ENCODE measurements around the gene NANOGP8.
A peak's percentile ranks its signal among the peaks of the same experiment; 100 is the strongest.

The NANOGP8 gene

GRCh38 chr15:35118960-35119359, 33.9 kb upstream of the NANOGP8 start:
- Histone ChIP-seq H2AFZ (ENCODE audit: low read depth) (no peak overlapping the region), H3K79me2 (ENCODE audit: insufficient read depth, low read depth) (no peaks in the 10 kb centered on the region), H3K4me2 (no peak overlapping the region), H3K9ac (no peak overlapping the region), H4K20me1 (ENCODE audit: insufficient read depth) (no peaks in the 10 kb centered on the region), H3K36me3 (ENCODE audit: insufficient read depth) (no peaks in the 10 kb centered on the region; the same call in 1 of the 2 replicates), H3K4me3 (IDR thresholded peaks at IDR 0.05; ENCODE audit: insufficient read depth, low read depth, low read length) (no peak overlapping the region), H3K4me1 (ENCODE audit: low read depth, poor library complexity, severe bottlenecking) (peaks cover 22% of the 10 kb centered on the region), H3K27me3 (ENCODE audit: insufficient read depth, low read depth) (no peaks in the 10 kb centered on the region), H3K27ac (no peak overlapping the region)
- no peak for TF ChIP-seq CTCF (conservative IDR thresholded peaks at IDR 0.05; ENCODE audit: low read depth, low read length)

DNA sequence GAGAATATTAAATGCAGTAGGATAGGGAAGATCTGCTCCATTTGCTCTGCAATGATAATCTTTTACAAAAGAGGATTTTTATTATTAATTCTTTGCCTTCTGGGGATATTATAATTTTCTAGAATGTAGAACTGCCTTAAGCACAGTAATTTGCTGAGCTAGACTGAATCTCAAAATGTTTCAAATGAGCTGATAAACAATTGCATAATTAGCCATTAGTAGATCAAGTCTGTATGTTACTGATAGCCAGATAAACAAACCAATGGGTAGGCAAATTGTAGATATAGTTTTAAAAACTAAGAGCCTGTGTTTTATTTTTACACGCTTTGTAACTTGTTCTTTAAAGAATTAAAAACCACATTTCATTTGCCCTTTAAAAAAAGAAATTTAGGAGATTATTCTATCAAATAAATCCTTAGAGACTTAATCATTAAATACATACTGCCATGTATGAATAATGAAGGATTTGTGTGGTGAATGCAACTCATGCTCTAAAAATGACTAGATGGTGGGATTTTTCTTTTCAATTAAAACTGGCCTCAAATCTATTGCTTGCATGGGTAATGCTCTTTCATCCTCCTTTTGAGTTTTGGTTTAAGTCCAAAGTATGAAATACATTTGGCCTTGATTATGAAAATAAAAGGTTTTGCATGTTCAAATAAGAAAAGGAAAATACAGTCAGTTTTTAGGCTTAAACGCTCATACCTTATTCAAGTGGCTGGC, 32.6 kb upstream of the NANOGP8 start:
- H3K27ac ChIP-seq = no peak overlapping the region
- no peak overlapping the region for H2AFZ ChIP-seq (ENCODE audit: low read depth)
- H4K20me1 ChIP-seq (ENCODE audit: insufficient read depth) = no peaks in the 10 kb centered on the region

DNA sequence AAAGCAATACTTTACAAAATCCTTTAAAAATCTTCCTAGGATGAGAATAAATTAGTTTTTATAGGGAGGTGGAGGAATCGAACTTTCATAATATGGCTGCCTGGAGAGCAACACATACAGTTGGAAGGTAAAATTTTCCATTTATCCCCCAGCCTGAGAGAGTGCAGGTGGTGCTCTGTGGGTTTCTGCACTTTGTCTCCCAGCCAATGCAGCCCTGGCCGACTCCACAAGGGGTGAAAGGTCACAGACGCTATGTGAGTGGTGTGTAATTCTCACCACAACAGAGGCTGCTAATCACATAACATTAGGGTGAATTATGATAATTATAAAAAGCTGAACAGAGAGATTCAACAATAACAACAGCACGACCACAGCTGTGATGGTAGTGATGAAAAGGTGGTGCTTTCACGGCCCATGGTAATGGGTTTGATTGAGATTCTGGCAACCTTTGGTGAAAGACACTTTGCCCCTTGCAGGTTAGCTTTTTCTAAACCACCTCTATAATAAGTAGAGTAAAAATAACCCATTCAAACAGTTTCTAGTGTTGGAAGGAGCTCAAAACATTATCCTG, 30.1 kb upstream of the NANOGP8 start:
- H3K36me3 ChIP-seq (ENCODE audit: insufficient read depth) = no peaks in the 10 kb centered on the region; the same call in 1 of the 2 replicates

More for the DNA sequence above, 32.6 kb upstream of the NANOGP8 start:
- no peak overlapping the region for H3K9ac ChIP-seq
- no peak for TF ChIP-seq CTCF (conservative IDR thresholded peaks at IDR 0.05; ENCODE audit: low read depth, low read length)
- no peaks in the 10 kb centered on the region for H3K27me3 ChIP-seq (ENCODE audit: insufficient read depth, low read depth)
- H3K79me2 ChIP-seq (ENCODE audit: insufficient read depth, low read depth) = no peaks in the 10 kb centered on the region
- H3K4me2 ChIP-seq = no peak overlapping the region
- H3K36me3 ChIP-seq (ENCODE audit: insufficient read depth) = no peaks in the 10 kb centered on the region; the same call in 1 of the 2 replicates
- peaks cover 22% of the 10 kb centered on the region for H3K4me1 ChIP-seq (ENCODE audit: low read depth, poor library complexity, severe bottlenecking)
- no peak overlapping the region for H3K4me3 ChIP-seq (IDR thresholded peaks at IDR 0.05; ENCODE audit: insufficient read depth, low read depth, low read length)

DNA sequence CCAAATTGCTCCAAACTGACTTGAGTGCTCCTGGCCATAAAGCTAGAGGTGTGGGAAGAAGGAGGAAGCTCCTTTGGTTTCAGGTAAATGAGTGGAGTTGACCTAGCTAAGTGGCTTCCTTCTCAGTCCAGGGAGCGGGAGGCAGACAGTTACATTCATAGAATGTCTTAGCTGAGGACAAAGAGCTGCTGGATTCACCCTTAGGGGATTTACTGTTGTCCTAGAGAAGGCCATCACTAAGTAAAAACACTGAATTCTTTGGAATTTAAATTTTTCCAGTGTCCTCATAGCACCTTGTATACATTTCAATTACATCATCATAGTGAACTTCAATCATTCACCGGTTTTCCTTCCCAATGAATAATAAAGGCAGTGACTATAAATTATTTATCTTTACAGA, 27.3 kb upstream of the NANOGP8 start:
- peaks cover 22% of the 10 kb centered on the region for H3K4me1 ChIP-seq (ENCODE audit: low read depth, poor library complexity, severe bottlenecking)
- no peak overlapping the region for H3K9ac ChIP-seq
- no peak for TF ChIP-seq CTCF (conservative IDR thresholded peaks at IDR 0.05; ENCODE audit: low read depth, low read length)
- H3K27me3 ChIP-seq (ENCODE audit: insufficient read depth, low read depth) = no peaks in the 10 kb centered on the region
- no peak overlapping the region for H2AFZ ChIP-seq (ENCODE audit: low read depth)
- H3K4me3 ChIP-seq (IDR thresholded peaks at IDR 0.05; ENCODE audit: insufficient read depth, low read depth, low read length) = no peak overlapping the region
- H4K20me1 ChIP-seq (ENCODE audit: insufficient read depth) = no peaks in the 10 kb centered on the region
- H3K79me2 ChIP-seq (ENCODE audit: insufficient read depth, low read depth) = no peaks in the 10 kb centered on the region
- H3K36me3 ChIP-seq (ENCODE audit: insufficient read depth) = no peaks in the 10 kb centered on the region; the same call in 1 of the 2 replicates
- H3K4me2 ChIP-seq = no peak overlapping the region
- no peak overlapping the region for H3K27ac ChIP-seq

More for the DNA sequence above, 30.1 kb upstream of the NANOGP8 start:
- H3K79me2 ChIP-seq (ENCODE audit: insufficient read depth, low read depth) = no peaks in the 10 kb centered on the region
- no peak overlapping the region for H3K4me3 ChIP-seq (IDR thresholded peaks at IDR 0.05; ENCODE audit: insufficient read depth, low read depth, low read length)
- H4K20me1 ChIP-seq (ENCODE audit: insufficient read depth) = no peaks in the 10 kb centered on the region
- H3K4me1 ChIP-seq (ENCODE audit: low read depth, poor library complexity, severe bottlenecking) = peaks cover 22% of the 10 kb centered on the region
- H3K9ac ChIP-seq = no peak overlapping the region
- H2AFZ ChIP-seq (ENCODE audit: low read depth) = peak overlapping the region; percentile 24; the same call in 1 of the 2 replicates
- H3K4me2 ChIP-seq = peak overlapping the region; percentile 33
- TF ChIP-seq CTCF (conservative IDR thresholded peaks at IDR 0.05; ENCODE audit: low read depth, low read length) = no peak
- no peaks in the 10 kb centered on the region for H3K27me3 ChIP-seq (ENCODE audit: insufficient read depth, low read depth)
- peak overlapping the region; percentile 42 for H3K27ac ChIP-seq
